NCI-H524 treated with DMSO at 0.1 percent for 48 hours (cell line): Measurements from ENCODE around the gene HHATL.

Experiments used
- DNase-seq: peaks from one replicate; lab custom pipeline; 2025; lab: John Stamatoyannopoulos, UW

The HHATL gene

DNA sequence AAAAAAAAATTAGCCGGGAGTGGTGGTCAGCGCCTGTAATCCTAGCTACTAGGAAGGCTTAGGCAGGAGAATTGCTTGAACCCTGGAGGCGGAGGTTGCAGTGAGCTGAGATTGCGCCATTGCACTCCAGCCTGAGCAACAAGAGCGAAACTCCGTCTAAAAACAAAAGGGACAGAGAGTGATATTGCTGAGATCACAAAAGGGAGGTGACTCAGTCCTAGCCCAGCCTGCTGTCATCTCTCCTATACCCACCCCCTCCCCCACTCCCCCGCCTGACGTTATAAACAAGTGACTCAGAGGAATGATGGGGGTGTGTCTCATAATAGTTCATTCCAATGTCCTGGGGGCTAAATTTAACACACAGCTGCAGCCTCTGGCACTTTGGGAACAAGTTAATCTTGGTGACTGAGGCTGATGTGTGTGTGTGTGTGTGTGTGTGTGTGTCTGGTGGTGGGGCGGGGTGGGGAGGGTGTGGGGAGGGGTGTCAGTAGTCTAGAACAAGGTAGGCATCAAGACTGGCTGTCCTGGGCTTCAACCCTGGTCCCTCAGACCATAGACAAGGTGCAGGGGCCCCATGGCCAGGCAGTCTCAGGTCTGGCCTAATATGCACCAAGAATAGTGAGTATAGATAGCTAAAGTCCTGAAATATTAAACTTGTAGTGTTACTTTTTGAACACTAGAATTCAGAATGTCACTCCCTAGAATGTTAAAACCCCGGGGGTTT lies 18.6 kb downstream of the HHATL start:
- DNase-seq: no peak

DNA sequence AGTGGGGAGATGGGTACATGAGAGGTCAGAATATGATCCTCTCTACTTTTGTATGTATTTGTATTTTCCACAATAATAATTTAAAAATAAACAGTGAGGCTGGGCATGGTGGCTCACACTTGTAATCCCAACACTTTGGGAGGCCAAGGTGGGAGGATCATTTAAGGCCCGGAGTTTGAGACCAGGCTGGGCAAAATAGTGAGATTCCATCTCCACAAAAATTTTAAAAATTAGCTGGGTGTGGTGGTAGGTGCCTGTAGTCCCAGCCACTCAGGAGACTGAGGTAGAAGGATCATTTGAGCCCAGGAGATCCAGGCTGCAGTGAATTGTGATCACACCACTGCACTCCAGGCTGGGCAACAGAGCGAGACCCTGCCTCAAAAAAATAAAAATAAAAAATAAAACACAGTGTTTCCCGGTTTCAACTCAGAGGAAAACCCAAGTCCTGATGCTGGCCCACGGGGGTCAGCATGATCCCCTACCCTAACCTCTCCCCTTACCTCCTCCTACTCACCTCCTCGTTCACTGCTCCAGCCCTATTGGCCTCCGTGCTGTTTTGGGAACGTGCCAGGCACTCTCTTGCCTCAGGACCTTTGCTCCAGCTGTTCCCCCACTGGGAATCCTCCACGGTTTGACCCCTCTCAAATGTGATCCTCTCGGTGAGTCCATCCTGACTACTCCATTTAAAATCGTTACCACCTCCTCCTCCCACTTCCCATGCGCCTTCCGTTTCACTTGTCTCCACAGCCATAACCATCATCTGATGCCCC lies 20.1 kb downstream of the HHATL start:
- DNase-seq: no peak

DNA sequence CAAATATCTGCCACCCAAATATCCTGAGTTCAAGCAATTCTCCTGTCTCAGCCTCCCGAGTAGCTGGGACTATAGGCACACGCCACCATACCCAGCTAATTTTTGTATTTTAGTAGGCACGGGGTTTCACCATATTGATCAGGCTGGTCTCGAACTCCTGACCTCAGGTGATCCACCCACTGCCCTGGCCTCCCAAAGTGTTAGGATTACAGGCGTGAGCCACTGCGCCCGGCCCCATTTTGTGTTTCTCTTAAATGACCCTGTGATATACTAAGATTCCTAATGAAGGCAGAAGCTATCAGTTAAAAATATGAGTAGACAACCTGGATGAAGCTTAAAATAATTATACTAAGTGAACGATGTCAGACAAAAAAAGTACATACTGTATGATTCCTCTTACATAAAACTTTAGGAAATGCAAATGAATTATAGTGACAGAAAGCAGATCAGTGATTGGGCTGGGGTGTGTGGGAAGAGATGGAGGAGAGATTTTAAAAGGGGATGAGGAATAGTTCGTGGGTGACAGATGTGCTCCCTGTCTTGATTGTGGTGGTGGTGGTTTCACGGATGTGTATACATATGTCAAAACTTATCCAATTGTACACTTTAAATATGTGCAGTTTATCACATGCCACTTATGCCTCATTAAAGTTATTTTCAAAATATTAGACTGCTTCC lies 21.1 kb downstream of the HHATL start:
- DNase-seq: no peak

DNA sequence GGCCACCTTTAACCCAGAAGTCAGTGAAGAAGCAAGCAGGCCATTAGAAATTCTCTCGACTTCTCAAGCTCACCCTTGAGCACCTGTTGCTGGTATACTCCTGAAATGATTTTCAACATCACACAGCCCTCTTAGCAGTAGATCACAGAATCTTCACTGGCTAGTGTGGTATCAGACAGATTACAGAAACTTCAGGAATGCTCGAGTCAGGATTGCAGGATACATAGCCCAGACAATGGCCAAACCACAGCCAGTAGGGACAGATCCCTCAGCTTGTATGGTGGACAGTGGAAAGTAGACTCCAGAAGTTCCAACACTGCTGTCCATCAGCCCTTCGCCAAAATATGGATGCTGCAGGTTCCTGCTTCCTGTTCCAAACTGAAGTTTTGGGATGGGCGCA lies 21.8 kb downstream of the HHATL start:
- no peak for DNase-seq

DNA sequence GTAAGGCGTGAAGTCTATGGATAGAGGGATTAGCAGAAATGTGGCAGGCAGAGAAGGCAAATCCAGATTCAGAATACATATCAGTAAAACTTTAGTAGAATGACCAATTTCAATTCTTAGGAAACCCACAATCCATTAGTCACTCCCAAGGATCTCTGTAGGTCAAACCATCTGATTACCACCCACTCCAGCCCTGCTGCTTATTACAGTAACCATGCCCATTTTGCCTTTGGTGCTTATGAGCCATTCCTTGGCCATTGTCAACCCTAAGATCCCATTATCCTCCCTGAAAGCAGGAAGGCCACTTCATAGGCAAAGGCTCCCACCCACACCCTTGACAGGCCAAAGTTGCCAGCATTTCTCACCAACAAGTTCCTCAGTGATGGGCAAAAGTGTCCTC lies 22.3 kb downstream of the HHATL start:
- DNase-seq: no peak

DNA sequence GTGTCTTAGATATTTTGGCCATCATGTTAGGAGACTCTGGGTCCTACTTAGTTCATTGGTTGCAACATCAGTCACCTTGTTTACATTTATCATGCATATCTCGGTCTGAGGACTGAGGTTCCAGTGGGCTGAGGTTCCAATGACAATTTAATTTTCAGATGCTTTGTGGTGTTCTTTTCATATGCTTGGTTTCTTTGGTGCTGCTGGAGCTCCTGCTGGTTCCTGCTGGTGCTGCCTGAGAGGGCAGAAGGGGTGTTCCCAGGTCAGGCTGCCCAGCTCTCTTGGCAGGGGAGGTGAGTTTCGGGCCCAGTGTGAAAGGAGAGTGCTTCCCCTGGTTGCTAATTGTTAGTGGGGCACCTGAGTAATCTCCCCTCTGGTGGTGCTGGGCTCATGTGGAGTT lies 24.2 kb downstream of the HHATL start:
- no peak for DNase-seq

DNA sequence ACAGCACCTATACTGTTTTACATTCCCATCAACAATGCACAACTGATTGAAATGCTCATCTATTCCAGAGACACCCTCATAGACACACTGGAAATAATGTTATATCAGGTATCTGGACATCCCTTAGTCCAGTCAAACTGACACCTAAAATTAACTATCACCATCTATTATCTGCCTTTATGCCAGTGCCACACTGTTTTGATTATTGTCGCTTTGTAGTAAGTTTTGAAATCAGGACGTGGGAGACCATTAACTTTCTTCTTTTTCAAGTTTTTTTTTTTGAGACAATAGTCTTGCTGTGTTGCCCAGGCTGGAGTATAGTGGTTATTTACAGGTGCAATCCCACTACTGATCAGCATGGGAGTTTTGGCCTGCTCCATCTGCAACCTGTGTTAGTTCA lies 26.7 kb downstream of the HHATL start:
- DNase-seq: no peak

DNA sequence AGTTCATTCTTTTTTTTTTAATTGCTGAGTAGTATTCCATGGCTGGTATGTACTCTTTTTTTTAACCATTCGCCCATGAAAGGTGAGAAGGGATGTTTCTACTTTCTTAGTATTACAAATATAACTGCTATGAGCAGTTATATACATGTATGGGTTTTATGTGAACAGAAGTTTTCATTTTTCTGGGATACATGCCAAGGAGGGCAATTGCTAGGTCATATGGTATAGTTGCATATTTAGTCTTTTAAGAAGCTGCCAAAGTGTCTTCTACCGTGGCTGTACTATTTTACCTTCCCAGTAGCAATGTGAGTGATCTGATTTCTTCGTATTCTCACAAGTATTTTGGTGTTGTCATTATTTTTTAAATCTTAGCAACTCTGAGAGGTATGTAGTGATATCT lies 28.5 kb downstream of the HHATL start:
- no peak for DNase-seq

DNA sequence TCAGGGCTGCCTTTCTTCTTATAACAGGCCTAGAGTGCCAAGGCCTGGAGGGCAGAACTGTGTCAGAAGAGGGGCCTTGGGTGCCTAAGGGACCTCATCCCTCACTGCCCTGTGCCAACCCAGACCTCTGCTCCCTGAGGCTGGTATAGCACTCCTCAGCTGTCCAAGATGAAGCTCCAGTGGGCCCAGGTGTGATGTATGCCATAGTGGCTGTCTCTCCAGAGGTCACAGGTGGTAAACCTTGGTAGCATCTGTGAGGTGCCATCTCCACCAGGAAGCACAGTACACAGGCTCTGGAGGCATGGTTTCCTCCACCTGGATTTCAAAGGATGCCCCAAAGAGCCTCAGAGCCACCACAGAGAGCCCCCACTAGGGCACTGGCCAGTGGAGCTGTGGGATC lies 29.5 kb downstream of the HHATL start:
- no peak for DNase-seq

DNA sequence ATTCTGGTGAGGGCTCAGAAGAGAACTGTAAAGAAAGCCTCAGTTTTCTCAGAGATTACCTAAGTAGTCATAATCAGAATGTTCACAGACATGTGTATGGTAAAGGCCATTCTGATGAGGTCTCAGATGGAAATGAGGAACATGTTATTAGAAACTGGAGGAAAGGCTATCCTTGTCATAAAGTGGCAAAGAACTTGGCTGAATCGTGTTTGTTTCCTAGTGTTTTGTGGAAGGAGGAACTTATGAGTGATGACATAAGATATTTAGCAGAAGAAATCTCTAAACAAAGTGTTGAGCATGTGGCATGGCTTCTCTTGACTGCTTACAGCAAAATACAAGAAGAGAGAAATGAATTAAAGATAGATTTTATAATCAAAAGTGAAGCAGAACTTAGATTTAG lies 30.1 kb downstream of the HHATL start:
- no peak for DNase-seq

DNA sequence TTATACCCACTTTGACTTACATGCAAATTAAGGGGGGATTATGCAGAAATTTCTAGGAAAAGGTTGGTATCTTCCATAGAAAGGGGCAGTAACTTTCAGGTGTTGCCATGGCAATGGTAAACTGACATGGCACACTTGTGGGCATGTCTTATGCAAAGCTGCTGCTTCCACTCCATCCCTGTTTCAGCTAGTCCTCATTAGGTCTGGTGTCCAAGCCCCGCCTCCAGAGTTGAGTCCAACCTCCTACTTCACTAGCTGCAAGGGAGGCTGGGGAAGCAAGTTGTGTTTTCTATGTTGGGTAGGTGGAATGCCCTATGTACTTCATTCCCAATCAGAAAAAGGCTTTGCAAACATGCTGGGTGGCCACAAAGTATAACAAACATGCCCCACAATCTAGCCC lies 31.9 kb downstream of the HHATL start:
- DNase-seq: no peak

DNA sequence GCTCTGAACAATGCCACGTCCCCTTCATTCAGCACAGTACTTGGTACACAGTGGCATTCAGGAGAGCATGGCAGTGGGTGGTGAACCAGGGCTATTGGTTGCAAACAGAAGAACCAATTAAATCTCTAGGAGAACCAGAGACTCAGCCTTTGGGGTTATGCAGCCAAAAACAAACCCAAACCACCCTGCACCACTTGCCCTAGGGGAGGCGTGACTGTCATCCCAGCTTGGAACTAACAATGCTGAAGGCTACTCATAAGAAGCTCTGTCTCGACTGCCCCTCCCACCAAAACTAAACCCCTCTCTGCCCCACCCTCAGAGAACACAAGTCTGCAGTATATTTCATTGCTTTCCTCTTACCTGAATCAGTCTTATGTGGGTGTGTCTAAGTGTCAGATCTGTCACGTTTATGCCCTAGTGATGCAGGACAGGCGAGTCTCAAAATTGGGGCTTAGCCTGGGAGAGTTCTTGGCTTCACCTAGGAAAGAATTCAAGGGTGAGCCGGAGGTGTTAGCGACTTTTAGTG lies 32.5 kb downstream of the HHATL start:
- DNase-seq: no peak

DNA sequence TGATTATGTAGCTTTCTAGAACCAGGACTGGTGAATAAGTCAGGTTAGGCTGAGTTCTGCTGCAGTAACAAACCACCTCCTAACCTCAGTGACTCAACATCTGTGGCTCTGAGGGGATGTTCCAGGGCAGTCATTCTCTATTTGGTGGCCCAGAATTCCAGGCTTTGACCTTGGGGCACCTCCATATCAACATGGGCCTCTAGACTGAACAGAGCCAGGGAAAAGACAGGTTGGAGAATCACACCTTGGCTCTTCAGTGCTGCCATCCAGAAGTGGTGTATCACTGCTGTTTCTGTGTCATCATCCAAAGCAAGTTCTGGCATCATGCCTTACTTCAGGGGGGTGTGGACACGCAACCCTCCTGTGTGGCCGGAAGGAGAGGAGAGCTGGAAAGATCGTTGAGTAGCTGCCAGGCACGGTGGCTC lies 33.8 kb downstream of the HHATL start:
- DNase-seq: no peak

DNA sequence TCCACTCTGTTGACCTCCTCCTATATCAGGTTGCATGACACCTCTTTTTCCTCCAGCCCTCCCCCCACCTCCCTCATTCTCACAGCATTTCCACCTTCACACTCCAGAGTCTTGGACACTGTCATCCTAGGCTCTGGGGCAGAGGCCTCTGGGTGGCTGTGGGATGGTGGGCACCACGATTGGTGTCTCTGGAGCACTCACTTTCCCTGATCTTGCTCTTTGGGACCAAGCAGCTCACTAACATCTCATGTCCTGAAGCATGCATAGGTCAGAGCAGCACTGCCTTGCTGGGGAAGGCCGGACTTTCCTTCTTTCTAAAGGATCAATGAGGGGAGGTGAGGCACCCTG lies 34.2 kb downstream of the HHATL start:
- DNase-seq: no peak

DNA sequence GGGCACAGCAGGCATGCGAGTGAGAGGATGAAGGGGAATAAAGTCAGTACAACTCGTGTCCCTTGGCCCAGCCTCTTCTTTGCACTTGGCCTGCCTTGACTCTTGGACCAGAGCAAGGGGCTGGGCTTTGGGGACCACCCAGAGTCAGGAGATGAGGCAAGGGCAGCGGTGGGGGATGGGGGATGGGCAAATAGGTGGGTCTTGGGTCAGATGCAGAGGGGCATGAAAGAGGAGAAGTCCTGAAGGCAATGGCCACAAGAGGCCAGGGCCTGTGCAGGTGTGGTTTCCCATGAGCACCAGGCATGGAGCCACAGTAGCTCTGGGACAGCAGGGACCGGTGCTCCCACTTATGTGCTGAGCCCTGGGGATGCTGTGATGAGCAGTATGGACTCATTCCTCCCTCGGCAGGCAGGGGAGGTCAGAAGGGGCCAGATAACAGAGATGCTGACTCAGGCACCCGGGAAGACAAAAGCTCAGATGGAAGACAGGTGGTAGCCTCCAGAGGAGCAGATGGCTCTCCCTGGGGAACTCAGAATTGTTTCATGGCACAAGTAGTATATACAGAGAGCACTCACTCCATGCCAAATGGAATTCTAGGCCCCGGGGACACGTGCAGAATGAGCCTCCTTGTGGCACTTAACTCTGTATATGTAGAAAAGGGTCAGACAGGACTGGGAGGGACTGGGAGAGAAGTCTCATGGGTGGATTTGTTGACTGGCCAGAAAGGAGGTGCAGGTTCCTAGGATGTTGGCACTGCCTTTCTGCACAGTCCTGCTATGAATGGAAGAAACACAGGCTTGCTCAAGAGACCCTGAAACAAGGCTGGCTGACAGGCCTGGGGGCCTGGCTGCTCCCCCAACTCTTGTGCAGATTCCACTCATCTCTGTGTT lies 34.8 kb downstream of the HHATL start:
- DNase-seq: peak; percentile 92

DNA sequence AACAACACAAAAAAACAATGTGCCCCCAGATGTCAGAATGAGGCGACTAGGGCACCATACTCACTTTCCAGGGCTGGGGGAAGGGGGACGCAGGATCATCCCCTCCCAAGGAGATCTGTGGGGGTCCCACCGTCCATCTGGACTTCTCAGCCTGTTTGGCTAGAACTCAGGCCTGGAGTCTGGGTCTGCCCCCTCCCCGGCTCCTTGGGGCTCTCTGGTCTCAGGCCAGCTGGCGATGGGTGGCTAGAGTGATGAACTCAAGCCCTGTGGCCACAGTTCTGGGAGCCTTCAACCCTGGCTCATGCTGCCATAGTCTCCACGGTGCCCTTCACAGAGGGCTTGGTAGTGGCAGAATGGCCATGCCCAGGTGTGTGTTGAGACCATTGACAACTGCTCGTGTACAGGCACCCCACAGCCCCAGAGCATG lies 35.5 kb downstream of the HHATL start:
- DNase-seq: no peak

DNA sequence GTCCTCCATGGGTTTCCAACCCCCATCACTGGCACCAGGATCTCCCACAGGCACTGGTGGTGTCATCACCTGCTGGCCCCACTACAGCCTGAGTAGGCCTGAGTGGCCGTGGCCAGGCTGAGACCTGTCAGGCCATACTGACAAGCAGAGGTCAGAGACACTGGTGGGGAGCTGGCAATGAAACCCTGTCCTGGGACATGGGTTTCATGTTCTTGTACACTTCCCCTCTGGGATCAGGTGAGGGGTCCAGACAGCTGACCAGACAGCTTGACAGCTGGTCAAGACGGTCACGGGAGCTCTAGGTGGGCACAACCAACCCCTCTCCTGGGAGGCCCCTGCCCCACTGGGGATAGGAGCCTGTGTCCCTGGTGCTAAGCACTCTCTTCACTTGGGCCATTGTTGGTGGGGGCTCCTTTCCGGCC lies 36.0 kb downstream of the HHATL start:
- no peak for DNase-seq

DNA sequence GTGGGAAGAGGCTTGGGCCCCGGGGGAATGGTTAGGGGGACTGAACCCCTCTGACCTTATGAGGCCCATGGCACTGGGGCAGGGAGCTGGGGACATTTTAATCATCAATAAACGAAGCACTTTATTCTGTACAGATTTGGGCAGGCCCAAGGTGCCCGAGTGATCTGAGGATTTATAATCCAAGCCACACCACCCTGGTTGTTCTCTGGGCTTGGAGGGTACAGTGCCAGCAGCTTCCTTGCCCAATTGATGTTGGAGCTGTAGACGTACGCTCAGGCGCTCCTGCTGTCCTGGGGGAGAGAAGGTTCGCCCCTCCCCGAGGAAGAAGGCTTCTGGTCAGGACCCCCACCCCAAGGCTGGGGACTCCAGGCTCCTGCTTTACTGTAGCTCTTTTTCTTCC lies 36.6 kb downstream of the HHATL start:
- DNase-seq: no peak

DNA sequence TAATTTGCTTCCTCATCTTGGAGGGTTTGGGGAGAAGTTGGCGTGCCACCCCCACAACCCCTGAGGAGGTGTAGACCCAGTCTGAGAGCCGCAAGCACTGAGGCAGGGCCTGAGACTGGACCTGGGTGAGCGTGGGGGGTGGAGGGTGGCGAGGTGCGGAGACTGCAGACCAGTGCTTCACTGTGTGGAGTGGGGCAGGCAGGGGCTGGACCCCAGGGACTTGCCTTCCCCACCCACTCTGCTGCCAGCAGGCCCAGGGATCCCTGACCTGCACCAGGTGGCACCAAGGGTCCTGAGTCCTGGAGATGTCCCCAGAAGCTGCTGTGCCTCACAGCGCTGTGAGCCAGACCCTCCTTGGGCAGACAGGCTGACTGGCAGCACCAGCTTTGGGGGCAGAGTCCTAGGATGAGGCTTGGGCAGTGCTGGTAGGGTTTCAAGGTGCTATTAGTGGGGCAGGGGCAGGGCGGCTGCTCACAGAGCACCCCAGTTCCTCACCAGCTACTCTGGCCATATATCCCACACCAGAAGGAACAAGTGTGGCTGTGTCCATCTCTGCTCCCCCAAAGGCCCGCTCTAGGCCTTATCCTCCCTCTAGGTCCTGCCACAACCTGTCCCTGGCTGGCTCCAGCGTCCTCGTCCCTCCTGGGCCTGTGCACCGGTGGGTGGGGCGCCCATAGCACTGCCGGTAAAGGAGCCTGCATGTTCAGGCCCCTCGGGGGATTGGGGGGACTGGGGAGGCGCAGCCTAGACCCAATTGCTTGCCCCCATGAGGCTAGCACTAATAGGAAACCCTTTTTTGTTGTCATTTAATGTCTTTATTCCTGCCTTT lies 37.3 kb downstream of the HHATL start:
- no peak for DNase-seq

DNA sequence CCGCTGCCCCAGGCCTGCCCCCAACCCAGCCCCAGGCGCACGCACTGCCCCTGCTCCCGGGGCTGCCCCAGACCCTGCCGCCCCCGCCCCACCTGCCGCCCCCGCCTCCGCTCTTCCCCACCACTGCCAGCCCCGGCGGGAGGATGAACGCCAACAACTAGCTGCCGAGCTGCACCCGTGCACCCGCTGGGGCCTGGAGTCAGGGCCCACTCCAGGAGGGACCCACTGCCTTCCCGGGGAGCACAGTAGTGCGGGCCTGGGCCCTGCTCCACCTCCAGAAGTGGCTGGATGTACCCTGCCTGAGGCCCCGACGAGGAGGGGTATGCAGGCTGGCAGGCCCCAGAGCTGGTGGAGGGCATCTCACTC lies 38.2 kb downstream of the HHATL start:
- DNase-seq: no peak
